Measurements from ENCODE around the gene P2RX4.
A peak's percentile ranks its signal among the peaks of the same experiment; 100 is the strongest.
"Not testable (repeated sequence)": the region's sequence is repeated elsewhere in the genome, so short reads cannot be mapped to it uniquely, and the experiment has no call there.

P2RX4 gene

GRCh38 chr12:121187501-121187900 lies 22.4 kb upstream of the P2RX4 start:
- Histone ChIP-seq H3K36me3 (ENCODE audit: control insufficient read depth in 5 of 5, insufficient read depth in 5 of 5, low read length in 5 of 5) (peaks cover 0 to 8% (median 0%) of the 10 kb centered on the region in 5 donors), H3K27me3 (ENCODE audit: control insufficient read depth in 5 of 5, insufficient read depth in 4 of 5, low read length in 5 of 5) (no peaks in the 10 kb centered on the region), H3K9ac (ENCODE audit: low read length in 5 of 5) (no peak overlapping the region), H3K9me3 (ENCODE audit: control insufficient read depth in 5 of 5, low read length in 5 of 5) (peaks cover 0 to 5% (median 0%) of the 10 kb centered on the region in 5 donors), H3K4me3 (ENCODE audit: low read depth in 1 of 5, low read length in 5 of 5) (no peak overlapping the region), H3K4me1 (ENCODE audit: control insufficient read depth in 5 of 5, insufficient read depth in 5 of 5, low read length in 5 of 5) (peaks cover 0 to 18% (median 4%) of the 10 kb centered on the region in 5 donors), H3K27ac (ENCODE audit: low read depth, low read length) (no peak overlapping the region)

GRCh38 chr12:121188227-121188626 lies 21.7 kb upstream of the P2RX4 start:
- peaks cover 0 to 8% (median 0%) of the 10 kb centered on the region in 5 donors for H3K36me3 ChIP-seq (ENCODE audit: control insufficient read depth in 5 of 5, insufficient read depth in 5 of 5, low read length in 5 of 5)
- no peak overlapping the region for H3K9ac ChIP-seq (ENCODE audit: low read length in 5 of 5)
- H3K4me3 ChIP-seq (ENCODE audit: low read depth in 1 of 5, low read length in 5 of 5), result no peak overlapping the region
- peaks cover 0 to 5% (median 0%) of the 10 kb centered on the region in 5 donors for H3K9me3 ChIP-seq (ENCODE audit: control insufficient read depth in 5 of 5, low read length in 5 of 5)
- no peaks in the 10 kb centered on the region for H3K27me3 ChIP-seq (ENCODE audit: control insufficient read depth in 5 of 5, insufficient read depth in 4 of 5, low read length in 5 of 5)
- peaks cover 0 to 18% (median 4%) of the 10 kb centered on the region in 5 donors for H3K4me1 ChIP-seq (ENCODE audit: control insufficient read depth in 5 of 5, insufficient read depth in 5 of 5, low read length in 5 of 5)
- no peak overlapping the region for H3K27ac ChIP-seq (ENCODE audit: low read depth, low read length)

DNA sequence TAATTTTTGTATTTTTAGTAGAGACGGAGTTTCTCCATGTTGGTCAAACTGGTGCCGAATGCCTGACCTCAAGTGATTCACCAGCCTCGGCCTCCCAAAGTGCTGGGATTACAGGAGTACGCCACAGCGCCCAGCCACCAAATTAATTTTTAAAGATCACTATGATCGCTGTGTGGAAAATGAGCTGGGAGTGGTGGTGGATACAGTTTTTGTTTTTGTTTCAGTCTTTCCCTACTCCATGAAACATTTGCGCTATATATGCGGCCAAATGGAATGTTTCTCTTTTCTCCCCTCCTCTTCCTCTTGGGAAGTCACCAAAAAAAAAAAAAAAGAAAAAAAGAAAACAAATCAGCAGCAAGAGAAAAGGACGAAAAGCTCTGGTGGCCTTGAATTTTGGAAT lies 20.8 kb upstream of the P2RX4 start:
- Histone ChIP-seq H3K4me1 (ENCODE audit: control insufficient read depth in 5 of 5, insufficient read depth in 5 of 5, low read length in 5 of 5) (peaks cover 0 to 18% (median 4%) of the 10 kb centered on the region in 5 donors), H3K4me3 (ENCODE audit: low read depth in 1 of 5, low read length in 5 of 5) (no peak overlapping the region), H3K9ac (ENCODE audit: low read length in 5 of 5) (no peak overlapping the region), H3K36me3 (ENCODE audit: control insufficient read depth in 5 of 5, insufficient read depth in 5 of 5, low read length in 5 of 5) (peaks cover 0 to 8% (median 0%) of the 10 kb centered on the region in 5 donors), H3K27ac (ENCODE audit: low read depth, low read length) (no peak overlapping the region), H3K9me3 (ENCODE audit: control insufficient read depth in 5 of 5, low read length in 5 of 5) (peaks cover 0 to 5% (median 0%) of the 10 kb centered on the region in 5 donors), H3K27me3 (ENCODE audit: control insufficient read depth in 5 of 5, insufficient read depth in 4 of 5, low read length in 5 of 5) (no peaks in the 10 kb centered on the region)

GRCh38 chr12:121189619-121190155 lies 20.2 kb upstream of the P2RX4 start:
- no peaks in the 10 kb centered on the region for H3K27me3 ChIP-seq (ENCODE audit: control insufficient read depth in 5 of 5, insufficient read depth in 4 of 5, low read length in 5 of 5)
- H3K27ac ChIP-seq (ENCODE audit: low read depth, low read length), result no peak overlapping the region
- H3K9me3 ChIP-seq (ENCODE audit: control insufficient read depth in 5 of 5, low read length in 5 of 5), result peaks cover 0 to 5% (median 0%) of the 10 kb centered on the region in 5 donors
- H3K36me3 ChIP-seq (ENCODE audit: control insufficient read depth in 5 of 5, insufficient read depth in 5 of 5, low read length in 5 of 5), result peaks cover 0 to 3% (median 0%) of the 10 kb centered on the region in 5 donors
- H3K4me3 ChIP-seq (ENCODE audit: low read depth in 1 of 5, low read length in 5 of 5), result no peak overlapping the region
- H3K9ac ChIP-seq (ENCODE audit: low read length in 5 of 5), result no peak overlapping the region
- peaks cover 0 to 18% (median 4%) of the 10 kb centered on the region in 5 donors for H3K4me1 ChIP-seq (ENCODE audit: control insufficient read depth in 5 of 5, insufficient read depth in 5 of 5, low read length in 5 of 5)

GRCh38 chr12:121190523-121191031 lies 19.4 kb upstream of the P2RX4 start:
- no peaks in the 10 kb centered on the region for H3K27me3 ChIP-seq (ENCODE audit: control insufficient read depth in 5 of 5, insufficient read depth in 4 of 5, low read length in 5 of 5)
- H3K4me3 ChIP-seq (ENCODE audit: low read depth in 1 of 5, low read length in 5 of 5), result no peak overlapping the region
- no peak overlapping the region for H3K27ac ChIP-seq (ENCODE audit: low read depth, low read length)

GRCh38 chr12:121191151-121191550 lies 18.8 kb upstream of the P2RX4 start:
- peaks cover 0 to 18% (median 4%) of the 10 kb centered on the region in 5 donors for H3K4me1 ChIP-seq (ENCODE audit: control insufficient read depth in 5 of 5, insufficient read depth in 5 of 5, low read length in 5 of 5)
- no peak overlapping the region for H3K9ac ChIP-seq (ENCODE audit: low read length in 5 of 5)
- H3K27me3 ChIP-seq (ENCODE audit: control insufficient read depth in 5 of 5, insufficient read depth in 4 of 5, low read length in 5 of 5), result no peaks in the 10 kb centered on the region
- H3K27ac ChIP-seq (ENCODE audit: low read depth, low read length), result no peak overlapping the region
- H3K36me3 ChIP-seq (ENCODE audit: control insufficient read depth in 5 of 5, insufficient read depth in 5 of 5, low read length in 5 of 5), result no peaks in the 10 kb centered on the region
- H3K4me3 ChIP-seq (ENCODE audit: low read depth in 1 of 5, low read length in 5 of 5), result no peak overlapping the region
- peaks cover 0 to 2% (median 0%) of the 10 kb centered on the region in 5 donors for H3K9me3 ChIP-seq (ENCODE audit: control insufficient read depth in 5 of 5, low read length in 5 of 5)

More at GRCh38 chr12:121190523-121191031, 19.4 kb upstream of the P2RX4 start:
- Histone ChIP-seq H3K9ac (ENCODE audit: low read length in 5 of 5) (peak overlapping the region in 1 of 5 donors; percentile 14), H3K36me3 (ENCODE audit: control insufficient read depth in 5 of 5, insufficient read depth in 5 of 5, low read length in 5 of 5) (no peaks in the 10 kb centered on the region), H3K9me3 (ENCODE audit: control insufficient read depth in 5 of 5, low read length in 5 of 5) (peaks cover 0 to 5% (median 0%) of the 10 kb centered on the region in 5 donors), H3K4me1 (ENCODE audit: control insufficient read depth in 5 of 5, insufficient read depth in 5 of 5, low read length in 5 of 5) (peaks cover 0 to 18% (median 4%) of the 10 kb centered on the region in 5 donors)

GRCh38 chr12:121196902-121197301 lies 13.0 kb upstream of the P2RX4 start:
- peaks cover 0 to 3% (median 0%) of the 10 kb centered on the region in 5 donors for H3K27me3 ChIP-seq (ENCODE audit: control insufficient read depth in 5 of 5, insufficient read depth in 4 of 5, low read length in 5 of 5)
- H3K9ac ChIP-seq (ENCODE audit: low read length in 5 of 5), result no peak overlapping the region
- H3K4me3 ChIP-seq (ENCODE audit: low read depth in 1 of 5, low read length in 5 of 5), result no peak overlapping the region
- H3K27ac ChIP-seq (ENCODE audit: low read depth, low read length), result no peak overlapping the region
- no peaks in the 10 kb centered on the region for H3K9me3 ChIP-seq (ENCODE audit: control insufficient read depth in 5 of 5, low read length in 5 of 5)
- H3K36me3 ChIP-seq (ENCODE audit: control insufficient read depth in 5 of 5, insufficient read depth in 5 of 5, low read length in 5 of 5), result no peaks in the 10 kb centered on the region
- H3K4me1 ChIP-seq (ENCODE audit: control insufficient read depth in 5 of 5, insufficient read depth in 5 of 5, low read length in 5 of 5), result peaks cover 0 to 6% (median under 1%) of the 10 kb centered on the region in 5 donors

DNA sequence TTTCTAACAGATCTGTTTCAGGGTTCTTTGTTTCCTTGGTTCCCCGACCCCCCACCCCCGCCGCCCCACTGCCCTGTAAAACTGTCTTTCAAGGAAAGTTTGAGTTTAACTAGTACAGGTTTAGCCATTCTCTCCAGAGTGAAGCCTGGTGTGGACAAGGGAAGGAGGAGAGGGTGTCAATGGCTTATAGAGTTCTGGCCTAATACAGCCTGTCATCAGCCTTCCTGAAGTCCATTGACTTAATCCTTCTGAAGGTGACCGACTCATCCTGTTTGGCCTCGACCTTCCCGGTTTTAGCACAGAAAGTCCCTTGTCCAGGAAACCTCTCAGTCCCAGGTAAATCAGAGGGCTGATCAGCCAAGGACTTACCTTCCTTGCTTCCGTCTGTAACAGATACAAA lies 11.0 kb upstream of the P2RX4 start:
- no peak overlapping the region for H3K4me3 ChIP-seq (ENCODE audit: low read depth in 1 of 5, low read length in 5 of 5)
- H3K36me3 ChIP-seq (ENCODE audit: control insufficient read depth in 5 of 5, insufficient read depth in 5 of 5, low read length in 5 of 5), result no peaks in the 10 kb centered on the region
- H3K27me3 ChIP-seq (ENCODE audit: control insufficient read depth in 5 of 5, insufficient read depth in 4 of 5, low read length in 5 of 5), result peaks cover 0 to 3% (median 0%) of the 10 kb centered on the region in 5 donors
- no peak overlapping the region for H3K9ac ChIP-seq (ENCODE audit: low read length in 5 of 5)
- H3K27ac ChIP-seq (ENCODE audit: low read depth, low read length), result no peak overlapping the region
- peaks cover 0 to 4% (median 0%) of the 10 kb centered on the region in 5 donors for H3K4me1 ChIP-seq (ENCODE audit: control insufficient read depth in 5 of 5, insufficient read depth in 5 of 5, low read length in 5 of 5)
- H3K9me3 ChIP-seq (ENCODE audit: control insufficient read depth in 5 of 5, low read length in 5 of 5), result no peaks in the 10 kb centered on the region

GRCh38 chr12:121201140-121201539 lies 8.8 kb upstream of the P2RX4 start:
- not testable (repeated sequence) for H3K4me1 ChIP-seq (ENCODE audit: control insufficient read depth in 5 of 5, insufficient read depth in 5 of 5, low read length in 5 of 5); H3K4me3 ChIP-seq (ENCODE audit: low read depth in 1 of 5, low read length in 5 of 5); H3K27me3 ChIP-seq (ENCODE audit: control insufficient read depth in 5 of 5, insufficient read depth in 4 of 5, low read length in 5 of 5); H3K9ac ChIP-seq (ENCODE audit: low read length in 5 of 5); H3K9me3 ChIP-seq (ENCODE audit: control insufficient read depth in 5 of 5, low read length in 5 of 5); H3K27ac ChIP-seq (ENCODE audit: low read depth, low read length); H3K36me3 ChIP-seq (ENCODE audit: control insufficient read depth in 5 of 5, insufficient read depth in 5 of 5, low read length in 5 of 5)

- Histone ChIP-seq H3K9me3 (ENCODE audit: control insufficient read depth in 5 of 5, low read length in 5 of 5) (no peaks in the 10 kb centered on the region), H3K9ac (ENCODE audit: low read length in 5 of 5) (no peak overlapping the region), H3K27me3 (ENCODE audit: control insufficient read depth in 5 of 5, insufficient read depth in 4 of 5, low read length in 5 of 5) (no peaks in the 10 kb centered on the region), H3K4me3 (ENCODE audit: low read depth in 1 of 5, low read length in 5 of 5) (no peak overlapping the region), H3K4me1 (ENCODE audit: control insufficient read depth in 5 of 5, insufficient read depth in 5 of 5, low read length in 5 of 5) (peaks cover 0 to 3% (median 0%) of the 10 kb centered on the region in 5 donors), H3K27ac (ENCODE audit: low read depth, low read length) (no peak overlapping the region), H3K36me3 (ENCODE audit: control insufficient read depth in 5 of 5, insufficient read depth in 5 of 5, low read length in 5 of 5) (no peaks in the 10 kb centered on the region)
Observed at GRCh38 chr12:121202407-121203355, 7.2 kb upstream of the P2RX4 start.

Measured in subcutaneous abdominal adipose tissue (tissue), 5 donors.